ENCODE results near the gene GAB4. TPM values are rescaled to one million over a fixed set of nuclear protein-coding genes. Genes with fewer than 3 reads are reported as not detected.
"Not testable (repeated sequence)": the region's sequence is repeated elsewhere in the genome, so short reads cannot be mapped to it uniquely, and the experiment has no call there.

GAB4 gene
- polyA plus RNA-seq, 4 donors = not detected

- H3K27me3 ChIP-seq (ENCODE audit: control insufficient read depth in 3 of 3, insufficient read depth in 3 of 3, low read length in 3 of 3); FAIRE-seq; H3K4me3 ChIP-seq (ENCODE audit: low read depth in 1 of 3, low read length in 3 of 3); H3K27ac ChIP-seq (ENCODE audit: low read depth in 1 of 3, low read length in 2 of 3); H3K9me3 ChIP-seq (ENCODE audit: control insufficient read depth in 2 of 2, insufficient read depth in 1 of 2, low read depth in 1 of 2, low read length in 1 of 2); H3K4me1 ChIP-seq (ENCODE audit: control insufficient read depth in 3 of 3, insufficient read depth in 2 of 3, low read depth in 1 of 3, low read length in 2 of 3); DNase-seq; H3K36me3 ChIP-seq (ENCODE audit: control insufficient read depth in 3 of 3, insufficient read depth in 2 of 3, low read depth in 1 of 3, low read length in 3 of 3): not testable (repeated sequence)
- 20 to 37% (median 33%) methylated on average over 45 to 56 of the region's 56 CpGs for WGBS, 3 donors
Observed at GRCh38 chr22:17035976-17036841, 28.2 kb upstream of the GAB4 start.

GRCh38 chr22:17035246-17035645, 27.2 kb upstream of the GAB4 start:
- Histone ChIP-seq H3K27me3 (ENCODE audit: control insufficient read depth in 3 of 3, insufficient read depth in 3 of 3, low read length in 3 of 3) (peaks cover 0 to 9% (median 7%) of the 10 kb centered on the region in 3 donors), H3K4me1 (ENCODE audit: control insufficient read depth in 3 of 3, insufficient read depth in 2 of 3, low read depth in 1 of 3, low read length in 2 of 3) (no peaks in the 10 kb centered on the region), H3K9me3 (ENCODE audit: control insufficient read depth in 2 of 2, insufficient read depth in 1 of 2, low read depth in 1 of 2, low read length in 1 of 2) (no peaks in the 10 kb centered on the region), H3K4me3 (ENCODE audit: low read depth in 1 of 3, low read length in 3 of 3) (no peak overlapping the region), H3K27ac (ENCODE audit: low read depth in 1 of 3, low read length in 2 of 3) (no peak overlapping the region), H3K36me3 (ENCODE audit: control insufficient read depth in 3 of 3, insufficient read depth in 2 of 3, low read depth in 1 of 3, low read length in 3 of 3) (no peaks in the 10 kb centered on the region)
- no peak for FAIRE-seq
- 63 to 79% (median 79%) methylated on average over 4 of the region's 4 CpGs for whole genome bisulfite sequencing, 3 donors
- no peak for DNase-seq

- not testable (repeated sequence) for DNase-seq; H3K27ac ChIP-seq (ENCODE audit: low read depth in 1 of 3, low read length in 2 of 3); H3K4me3 ChIP-seq (ENCODE audit: low read depth in 1 of 3, low read length in 3 of 3); H3K36me3 ChIP-seq (ENCODE audit: control insufficient read depth in 3 of 3, insufficient read depth in 2 of 3, low read depth in 1 of 3, low read length in 3 of 3); H3K9me3 ChIP-seq (ENCODE audit: control insufficient read depth in 2 of 2, insufficient read depth in 1 of 2, low read depth in 1 of 2, low read length in 1 of 2); H3K27me3 ChIP-seq (ENCODE audit: control insufficient read depth in 3 of 3, insufficient read depth in 3 of 3, low read length in 3 of 3); FAIRE-seq; H3K4me1 ChIP-seq (ENCODE audit: control insufficient read depth in 3 of 3, insufficient read depth in 2 of 3, low read depth in 1 of 3, low read length in 2 of 3)
- 85 to 88% (median 85%) methylated on average over 2 of the region's 2 CpGs for WGBS, 3 donors
Observed at GRCh38 chr22:17034532-17034931, 26.5 kb upstream of the GAB4 start.

GRCh38 chr22:17032277-17032676, 24.3 kb upstream of the GAB4 start:
- not testable (repeated sequence) for H3K9me3 ChIP-seq (ENCODE audit: control insufficient read depth in 2 of 2, insufficient read depth in 1 of 2, low read depth in 1 of 2, low read length in 1 of 2); H3K4me3 ChIP-seq (ENCODE audit: low read depth in 1 of 3, low read length in 3 of 3); H3K27ac ChIP-seq (ENCODE audit: low read depth in 1 of 3, low read length in 2 of 3); H3K27me3 ChIP-seq (ENCODE audit: control insufficient read depth in 3 of 3, insufficient read depth in 3 of 3, low read length in 3 of 3); FAIRE-seq; H3K36me3 ChIP-seq (ENCODE audit: control insufficient read depth in 3 of 3, insufficient read depth in 2 of 3, low read depth in 1 of 3, low read length in 3 of 3); H3K4me1 ChIP-seq (ENCODE audit: control insufficient read depth in 3 of 3, insufficient read depth in 2 of 3, low read depth in 1 of 3, low read length in 2 of 3); DNase-seq
- 91 to 95% (median 94%) methylated on average over 2 of the region's 2 CpGs for WGBS, 3 donors

- H3K4me3 ChIP-seq (ENCODE audit: low read depth in 1 of 3, low read length in 3 of 3); DNase-seq; FAIRE-seq; H3K9me3 ChIP-seq (ENCODE audit: control insufficient read depth in 2 of 2, insufficient read depth in 1 of 2, low read depth in 1 of 2, low read length in 1 of 2); H3K36me3 ChIP-seq (ENCODE audit: control insufficient read depth in 3 of 3, insufficient read depth in 2 of 3, low read depth in 1 of 3, low read length in 3 of 3); H3K27me3 ChIP-seq (ENCODE audit: control insufficient read depth in 3 of 3, insufficient read depth in 3 of 3, low read length in 3 of 3); H3K27ac ChIP-seq (ENCODE audit: low read depth in 1 of 3, low read length in 2 of 3); H3K4me1 ChIP-seq (ENCODE audit: control insufficient read depth in 3 of 3, insufficient read depth in 2 of 3, low read depth in 1 of 3, low read length in 2 of 3): not testable (repeated sequence)
- 64 to 66% (median 65%) methylated on average over 5 of the region's 5 CpGs for WGBS, 3 donors
Observed at GRCh38 chr22:17024380-17024779, 16.4 kb upstream of the GAB4 start.

GRCh38 chr22:17015552-17015951, 7.5 kb upstream of the GAB4 start:
- 70 to 80% (median 73%) methylated on average over 4 to 6 of the region's 6 CpGs for WGBS, 3 donors
- not testable (repeated sequence) for H3K9me3 ChIP-seq (ENCODE audit: control insufficient read depth in 2 of 2, insufficient read depth in 1 of 2, low read depth in 1 of 2, low read length in 1 of 2); H3K4me3 ChIP-seq (ENCODE audit: low read depth in 1 of 3, low read length in 3 of 3); H3K27me3 ChIP-seq (ENCODE audit: control insufficient read depth in 3 of 3, insufficient read depth in 3 of 3, low read length in 3 of 3); FAIRE-seq; H3K4me1 ChIP-seq (ENCODE audit: control insufficient read depth in 3 of 3, insufficient read depth in 2 of 3, low read depth in 1 of 3, low read length in 2 of 3); H3K36me3 ChIP-seq (ENCODE audit: control insufficient read depth in 3 of 3, insufficient read depth in 2 of 3, low read depth in 1 of 3, low read length in 3 of 3); H3K27ac ChIP-seq (ENCODE audit: low read depth in 1 of 3, low read length in 2 of 3); DNase-seq

- H3K27me3 ChIP-seq (ENCODE audit: control insufficient read depth in 3 of 3, insufficient read depth in 3 of 3, low read length in 3 of 3); H3K4me3 ChIP-seq (ENCODE audit: low read depth in 1 of 3, low read length in 3 of 3); H3K9me3 ChIP-seq (ENCODE audit: control insufficient read depth in 2 of 2, insufficient read depth in 1 of 2, low read depth in 1 of 2, low read length in 1 of 2); DNase-seq; H3K4me1 ChIP-seq (ENCODE audit: control insufficient read depth in 3 of 3, insufficient read depth in 2 of 3, low read depth in 1 of 3, low read length in 2 of 3); H3K27ac ChIP-seq (ENCODE audit: low read depth in 1 of 3, low read length in 2 of 3); H3K36me3 ChIP-seq (ENCODE audit: control insufficient read depth in 3 of 3, insufficient read depth in 2 of 3, low read depth in 1 of 3, low read length in 3 of 3); FAIRE-seq: not testable (repeated sequence)
- WGBS, 3 donors = 46 to 66% (median 60%) methylated on average over 3 of the region's 3 CpGs
Observed at GRCh38 chr22:17014101-17014440, 6.0 kb upstream of the GAB4 start.

GRCh38 chr22:17013396-17014100, 5.5 kb upstream of the GAB4 start:
- no peak for DNase-seq
- Histone ChIP-seq H3K27ac (ENCODE audit: low read depth in 1 of 3, low read length in 2 of 3) (no peak overlapping the region), H3K27me3 (ENCODE audit: control insufficient read depth in 3 of 3, insufficient read depth in 3 of 3, low read length in 3 of 3) (peaks cover 0 to 2% (median 0%) of the 10 kb centered on the region in 3 donors), H3K4me1 (ENCODE audit: control insufficient read depth in 3 of 3, insufficient read depth in 2 of 3, low read depth in 1 of 3, low read length in 2 of 3) (no peaks in the 10 kb centered on the region), H3K9me3 (ENCODE audit: control insufficient read depth in 2 of 2, insufficient read depth in 1 of 2, low read depth in 1 of 2, low read length in 1 of 2) (peaks cover 0 to 1% of the 10 kb centered on the region in 2 donors), H3K36me3 (ENCODE audit: control insufficient read depth in 3 of 3, insufficient read depth in 2 of 3, low read depth in 1 of 3, low read length in 3 of 3) (no peaks in the 10 kb centered on the region), H3K4me3 (ENCODE audit: low read depth in 1 of 3, low read length in 3 of 3) (no peak overlapping the region)
- FAIRE-seq = no peak
- 93 to 98% (median 97%) methylated on average over 2 of the region's 2 CpGs for WGBS, 3 donors

Measured in small intestine (tissue), 7 donors.